H1 (cell line): ENCODE results near the gene ANKRD17. TPM values are rescaled to one million over a fixed set of nuclear protein-coding genes. Genes with fewer than 3 reads are reported as not detected.

ENCODE experiments used
- E2F6 ChIP-seq: IDR thresholded peaks from 2 replicates; pipeline ENCODE4 v1.6.1; 2012; ENCODE audit warnings: inconsistent platforms
- KDM5A ChIP-seq: fragments of 200-600 bp; IDR thresholded peaks from 2 replicates; pipeline ENCODE4 v1.7.1; 2012; ENCODE audit warnings: mild to moderate bottlenecking, low read length, inconsistent platforms, mixed read lengths
- POLR2AphosphoS5 ChIP-seq: IDR thresholded peaks from 2 replicates; pipeline ENCODE4 v1.6.1; 2011; ENCODE audit warnings: low read depth, low read length
- polyA plus RNA-seq, 7 experiments: library from polyadenylated mRNA; depleted of rRNA in 3 of 7; stranded (reverse) in 5 of 7; unstranded in 2 of 7; fragments of >200 nt in 5 of 7; fragments of 200-250 nt in 2 of 7; gene quantifications; 1 replicate in 5 of 7; 2 replicates in 1 of 7; 4 replicates in 1 of 7; pipeline versions ENCODE4 v1.2.1 to v1.2.3, GENCODE V29; 2011 to 2013; ENCODE audit warnings: missing spikeins in 2 of 7, mixed read lengths in 2 of 7
- total RNA-seq: library from RNA; stranded (reverse); fragmentation: NEBNext Ultra II Directional; extraction: Animal tissue kit (Norgen Biotek cat#: 25700); gene quantifications from 2 replicates; pipeline ENCODE4 v1.2.1, GENCODE V29; 2021

Gene ANKRD17
- total and polyA plus RNA-seq, 2 of the 8 experiments (the other 6 are each of a cell fraction or from before 2014, with no cell fraction given) = 42.4 to 93.7 TPM

- TF ChIP-seq E2F6 (no peak), KDM5A (no peak), POLR2AphosphoS5 (no peak)
Observed at GRCh38 chr4:73189274-73189810, 69.3 kb downstream of the ANKRD17 start (continued).
